HepG2 (cell line): ENCODE results near the gene CETN2.
"Not testable (repeated sequence)": the region's sequence is repeated elsewhere in the genome, so short reads cannot be mapped to it uniquely, and the experiment has no call there.

Experiments
- KMT2A ChIP-seq: sonication (generic); formaldehyde crosslinking; IDR thresholded peaks from 2 replicates; pipeline ENCODE4 v1.4.0; 2020; ENCODE audit warnings: missing genetic modification reagents
- PLRG1 ChIP-seq: fragments of 450-650 bp; conservative IDR thresholded peaks from 2 replicates; pipeline ENCODE4 v1.6.1; 2016
- REPIN1 ChIP-seq: sonication (generic); formaldehyde crosslinking; IDR thresholded peaks from 2 replicates; pipeline ENCODE4 v1.8.0; 2022; ENCODE audit warnings: missing genetic modification reagents, low read depth, mild to moderate bottlenecking, borderline replicate concordance
- RFX1 ChIP-seq: fragments of 450-650 bp; IDR thresholded peaks from 2 replicates; pipeline ENCODE4 v1.6.1; 2017
- ZNF605 ChIP-seq: sonication (generic); formaldehyde crosslinking; IDR thresholded peaks from 2 replicates; pipeline ENCODE4 v1.8.0; 2022; ENCODE audit warnings: mild to moderate bottlenecking, missing genetic modification reagents

DNA sequence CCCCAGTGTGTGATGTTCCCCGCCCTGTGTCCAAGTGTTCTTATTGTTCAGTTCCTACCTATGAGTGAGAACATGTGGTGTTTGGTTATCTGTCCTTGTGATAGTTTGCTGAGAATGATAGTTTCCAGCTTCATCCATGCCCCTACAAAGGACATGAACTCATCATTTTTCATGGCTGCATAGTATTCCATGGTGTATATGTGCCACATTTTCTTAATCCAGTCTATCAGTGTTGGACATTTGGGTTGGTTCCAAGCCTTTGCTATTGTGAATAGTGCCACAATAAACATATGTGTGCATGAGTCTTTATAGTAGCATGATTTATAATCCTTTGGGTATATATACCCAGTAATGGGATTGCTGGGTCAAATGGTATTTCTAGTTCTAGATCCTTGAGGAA lies 4.9 kb upstream of the CETN2 start:
- TF ChIP-seq ZNF605; REPIN1; PLRG1; RFX1; KMT2A (CRISPR knock-in tag): not testable (repeated sequence)
